HepG2 (cell line): Measurements from ENCODE around the gene MGAT2. TPM values are rescaled to one million over a fixed set of nuclear protein-coding genes. Genes with fewer than 3 reads are reported as not detected.

Source experiments
- BRD4 ChIP-seq: sonication (generic); formaldehyde crosslinking; IDR thresholded peaks from 2 replicates; pipeline ENCODE4 v1.4.0; 2020; ENCODE audit warnings: missing genetic modification reagents
- CBX1 ChIP-seq: IDR thresholded peaks from one replicate; pipeline ENCODE4 v1.6.1; 2016; ENCODE audit warnings: antibody characterized with exemption, low read depth
- EZH2 ChIP-seq: conservative IDR thresholded peaks from 2 replicates; pipeline ENCODE4 v1.6.1; 2012; ENCODE audit warnings: mild to moderate bottlenecking, low read depth, low read length, moderate library complexity
- HDAC1 ChIP-seq: sonication (generic); formaldehyde crosslinking; IDR thresholded peaks from 2 replicates; pipeline ENCODE4 v1.5.1; 2020; ENCODE audit warnings: mild to moderate bottlenecking, missing genetic modification reagents
- HNRNPK ChIP-seq: fragments of 200-400 bp; formaldehyde crosslinking; IDR thresholded peaks from 2 replicates; pipeline ENCODE4 v1.6.1; 2018; ENCODE audit warnings: low read length, low read depth, moderate library complexity, mild to moderate bottlenecking; ENCODE audit not compliant: poor library complexity, severe bottlenecking
- JUNB ChIP-seq: sonication (generic); formaldehyde crosslinking; IDR thresholded peaks from 2 replicates; pipeline ENCODE4 v1.8.0; 2022; ENCODE audit warnings: missing genetic modification reagents, mild to moderate bottlenecking, borderline replicate concordance
- MIER2 ChIP-seq: IDR thresholded peaks from 2 replicates; pipeline ENCODE4 v1.6.1; 2016; ENCODE audit warnings: missing biosample characterization, missing genetic modification reagents
- MXD3 ChIP-seq: IDR thresholded peaks from 2 replicates; pipeline ENCODE4 v1.6.1; 2016; ENCODE audit warnings: mild to moderate bottlenecking, missing biosample characterization, missing genetic modification reagents
- NONO ChIP-seq, 2 experiments: fragments of 450-650 bp in 1 of 2; sonication (generic) in 1 of 2; formaldehyde crosslinking in 1 of 2; IDR thresholded peaks in 1 of 2; conservative IDR thresholded peaks in 1 of 2; 2 replicates each; pipeline versions ENCODE4 v1.6.1 to v1.8.0; 2017 to 2022; ENCODE audit warnings: mild to moderate bottlenecking in 1 of 2, missing genetic modification reagents in 1 of 2, moderate library complexity in 1 of 2
- POGZ ChIP-seq: sonication (generic); formaldehyde crosslinking; IDR thresholded peaks from 2 replicates; pipeline ENCODE4 v1.4.0; 2020; ENCODE audit warnings: mild to moderate bottlenecking, missing genetic modification reagents
- SIX1 ChIP-seq: sonication (generic); formaldehyde crosslinking; IDR thresholded peaks from 2 replicates; pipeline ENCODE4 v1.4.0; 2020; ENCODE audit warnings: missing genetic modification reagents, borderline replicate concordance
- SMAD9 ChIP-seq: sonication (generic); formaldehyde crosslinking; IDR thresholded peaks from 2 replicates; pipeline ENCODE4 v1.5.1; 2020; ENCODE audit warnings: mild to moderate bottlenecking, missing genetic modification reagents
- SMYD3 ChIP-seq: sonication (generic); formaldehyde crosslinking; IDR thresholded peaks from 2 replicates; pipeline ENCODE4 v1.8.1; 2023; ENCODE audit warnings: mild to moderate bottlenecking, missing genetic modification reagents
- SOX5 ChIP-seq: IDR thresholded peaks from 2 replicates; pipeline ENCODE4 v1.6.1; 2016; ENCODE audit warnings: borderline replicate concordance
- SP140L ChIP-seq: sonication (generic); formaldehyde crosslinking; IDR thresholded peaks from 2 replicates; pipeline ENCODE4 v1.4.0; 2020; ENCODE audit warnings: missing genetic modification reagents, borderline replicate concordance
- SRSF4 ChIP-seq: fragments of 200-400 bp; formaldehyde crosslinking; IDR thresholded peaks from one replicate; pipeline ENCODE4 v1.6.1; 2018; ENCODE audit warnings: mild to moderate bottlenecking, low read depth, low read length, moderate library complexity; ENCODE audit not compliant: poor library complexity, severe bottlenecking
- THYN1 ChIP-seq: sonication (generic); formaldehyde crosslinking; IDR thresholded peaks from 2 replicates; pipeline ENCODE4 v1.8.1; 2023; ENCODE audit warnings: low read depth, mild to moderate bottlenecking, moderate library complexity, missing genetic modification reagents, borderline replicate concordance
- ZBTB34 ChIP-seq: sonication (generic); formaldehyde crosslinking; IDR thresholded peaks from 2 replicates; pipeline ENCODE4 v1.8.0; 2022; ENCODE audit warnings: mild to moderate bottlenecking, missing genetic modification reagents
- ZC3H4 ChIP-seq: sonication (generic); formaldehyde crosslinking; IDR thresholded peaks from 2 replicates; pipeline ENCODE4 v1.4.0; 2020; ENCODE audit warnings: missing genetic modification reagents, borderline replicate concordance
- ZFP82 ChIP-seq: sonication (generic); formaldehyde crosslinking; IDR thresholded peaks from 2 replicates; pipeline ENCODE4 v1.5.1; 2020; ENCODE audit warnings: mild to moderate bottlenecking, missing genetic modification reagents, borderline replicate concordance
- ZMYM2 ChIP-seq: sonication (generic); formaldehyde crosslinking; IDR thresholded peaks from 2 replicates; pipeline ENCODE4 v1.8.0; 2022; ENCODE audit warnings: mild to moderate bottlenecking, missing genetic modification reagents
- ZNF563 ChIP-seq: sonication (generic); formaldehyde crosslinking; IDR thresholded peaks from 2 replicates; pipeline ENCODE4 v1.8.0; 2022; ENCODE audit warnings: mild to moderate bottlenecking, moderate library complexity, missing genetic modification reagents
- ZNF7 ChIP-seq: IDR thresholded peaks from 2 replicates; pipeline ENCODE4 v1.6.1; 2016; ENCODE audit warnings: missing biosample characterization, missing genetic modification reagents
- ZNF713 ChIP-seq: sonication (generic); formaldehyde crosslinking; IDR thresholded peaks from 2 replicates; pipeline ENCODE4 v1.4.0; 2020; ENCODE audit warnings: mild to moderate bottlenecking, missing genetic modification reagents
- ZNF780A ChIP-seq: sonication (generic); formaldehyde crosslinking; IDR thresholded peaks from 2 replicates; pipeline ENCODE4 v1.8.0; 2022; ENCODE audit warnings: mild to moderate bottlenecking, missing genetic modification reagents, moderate library complexity
- ZSCAN25 ChIP-seq: sonication (generic); formaldehyde crosslinking; IDR thresholded peaks from 2 replicates; pipeline ENCODE4 v1.8.0; 2022; ENCODE audit warnings: mild to moderate bottlenecking, missing genetic modification reagents
- polyA plus RNA-seq, 8 experiments: library from polyadenylated mRNA; depleted of rRNA in 3 of 8; stranded (reverse) in 7 of 8; unstranded in 1 of 8; fragments of >200 nt; fragmentation: Illumina TruSeq in 4 of 8; extraction: Trizol in 4 of 8; gene quantifications; 2 replicates each; pipeline versions ENCODE4 v1.2.1 to v1.2.3, GENCODE V29; 2011 to 2016; ENCODE audit warnings: low read depth in 4 of 8, missing spikeins in 1 of 8, mixed read lengths in 1 of 8; ENCODE audit not compliant: insufficient read depth in 1 of 8
- total RNA-seq, 5 experiments: library from RNA; depleted of rRNA; stranded (reverse); fragments of >200 nt; fragmentation: Illumina TruSeq; extraction: Trizol; gene quantifications; 2 replicates each; pipeline ENCODE4 v1.2.3, GENCODE V29; 2016; ENCODE audit warnings: low read depth in 1 of 5
- TF ChIP-seq, protein P1 (sequence below): sonication (generic); formaldehyde crosslinking; IDR thresholded peaks from 2 replicates; pipeline ENCODE4 v1.5.1; 2020; ENCODE audit warnings: missing genetic modification reagents, mild to moderate bottlenecking, borderline replicate concordance
- TF ChIP-seq, protein P2 (sequence below): IDR thresholded peaks from 2 replicates; pipeline ENCODE4 v1.6.1; 2012; ENCODE audit warnings: inconsistent platforms

Gene MGAT2
- total and polyA plus RNA-seq, 2 of the 13 experiments (the other 11 are each of a cell fraction or from before 2014, with no cell fraction given) = 12.9 to 51.9 TPM

DNA sequence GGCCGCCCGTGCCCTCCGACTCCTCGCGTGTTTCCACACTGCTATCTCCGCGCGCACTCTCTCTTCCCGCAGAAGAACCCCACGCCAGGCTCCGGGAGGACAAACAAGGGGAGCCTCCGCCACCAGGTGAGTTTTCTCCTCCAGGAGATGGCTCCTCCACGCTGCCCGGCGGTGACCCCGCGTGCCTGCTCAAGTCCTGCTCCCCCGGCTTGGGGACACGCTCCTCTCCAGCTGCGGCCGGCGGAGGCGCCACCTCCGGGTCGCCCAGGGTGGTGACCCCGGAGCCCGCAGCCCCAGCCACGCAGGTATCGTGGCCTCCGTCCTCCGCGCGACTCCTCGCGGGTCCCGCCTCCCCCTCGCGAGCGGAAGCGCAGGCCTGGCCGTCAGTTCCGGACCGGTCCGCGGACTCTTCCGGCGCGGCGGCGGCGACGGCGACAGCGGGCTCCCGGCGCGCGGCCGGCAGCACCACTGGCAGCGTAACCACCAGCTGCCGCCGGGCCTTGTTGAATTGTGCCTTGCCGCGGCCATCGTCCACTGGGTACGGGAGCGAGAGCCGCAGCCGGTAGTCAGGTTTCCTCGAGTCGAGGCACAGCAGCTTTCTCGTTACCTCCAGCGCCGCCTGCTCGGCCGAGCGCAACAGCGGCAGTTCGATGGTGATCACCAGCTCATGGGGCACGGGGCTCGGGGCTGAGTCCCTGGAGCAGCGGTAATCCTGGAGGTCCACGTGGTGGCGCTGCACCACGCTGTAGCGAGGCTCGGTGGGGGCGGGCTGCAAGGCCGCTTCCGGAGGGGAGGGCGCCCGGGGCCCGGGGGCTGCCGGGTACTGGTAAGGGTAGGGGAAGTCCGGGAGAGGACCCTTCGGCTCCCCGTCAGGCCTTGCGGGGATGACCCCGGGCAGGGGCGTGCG is 13.3 kb downstream of the MGAT2 start (continued):
- TF ChIP-seq JUNB (CRISPR knock-in tag) (0 out of 2 replicates have a peak, but pooled peaks have one; percentile 30), SP140L (no peak), SIX1 (CRISPR knock-in tag) (no peak), HNRNPK (no peak), POGZ (CRISPR knock-in tag) (peak; percentile 83), MIER2 (no peak), ZC3H4 (CRISPR knock-in tag) (peak; percentile 22; the same call in 1 of the 2 replicates), ZNF780A (peak; percentile 87; the same call in 1 of the 2 replicates), ZNF7 (no peak), ZNF563 (CRISPR knock-in tag) (peak; percentile 49), SOX5 (CRISPR knock-in tag) (peak; percentile 49; the same call in 1 of the 2 replicates), ZSCAN25 (CRISPR knock-in tag) (peak; percentile 22; the same call in 1 of the 2 replicates), CBX1 (no peak), MXD3 (peak; percentile 86), SMAD9 (no peak), EZH2 (no peak), NONO (IDR thresholded peaks at IDR 0.05) (no peak), NONO (CRISPR knock-in tag; conservative IDR thresholded peaks at IDR 0.05) (peak; percentile 98), SRSF4 (no peak), SMYD3 (CRISPR knock-in tag) (no peak), ZNF713 (CRISPR knock-in tag) (no peak; the same call in 1 of the 2 replicates), THYN1 (CRISPR knock-in tag) (no peak), HDAC1 (CRISPR knock-in tag) (peak; percentile 81), ZBTB34 (CRISPR knock-in tag) (peak; percentile 81; the same call in 1 of the 2 replicates), ZMYM2 (CRISPR knock-in tag) (0 out of 2 replicates have a peak, but pooled peaks have one; percentile 8), BRD4 (CRISPR knock-in tag) (no peak; the same call in 1 of the 2 replicates), ZFP82 (peak; percentile 96; the same call in 1 of the 2 replicates)
- TF ChIP-seq, protein P1, sequence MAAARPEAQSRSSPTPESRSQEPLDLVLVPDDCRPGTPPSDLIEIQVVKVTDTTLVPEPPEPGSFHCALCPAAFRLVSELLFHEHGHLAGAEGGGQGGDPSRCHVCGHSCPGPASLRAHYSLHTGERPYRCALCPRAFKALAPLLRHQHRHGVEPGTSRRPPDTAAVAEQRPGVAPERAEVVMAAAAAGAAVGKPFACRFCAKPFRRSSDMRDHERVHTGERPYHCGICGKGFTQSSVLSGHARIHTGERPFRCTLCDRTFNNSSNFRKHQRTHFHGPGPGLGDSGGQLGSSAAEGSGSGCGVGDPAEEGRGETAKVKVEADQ (CRISPR knock-in tag) = peak; percentile 73; the same call in 1 of the 2 replicates
- TF ChIP-seq, protein P2, sequence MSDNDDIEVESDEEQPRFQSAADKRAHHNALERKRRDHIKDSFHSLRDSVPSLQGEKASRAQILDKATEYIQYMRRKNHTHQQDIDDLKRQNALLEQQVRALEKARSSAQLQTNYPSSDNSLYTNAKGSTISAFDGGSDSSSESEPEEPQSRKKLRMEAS = peak; percentile 77
